ENCODE measurements around the gene TGFBR1.

TGFBR1 gene

GRCh38 chr9:99171225-99172123 is 66.6 kb downstream of the TGFBR1 start:
- Histone ChIP-seq H3K27ac (no peak overlapping the region), H3K4me3 (no peak overlapping the region), H3K36me3 (ENCODE audit: insufficient read depth, low read length) (no peaks in the 10 kb centered on the region), H3K9me3 (ENCODE audit: low read depth, low read length) (no peaks in the 10 kb centered on the region), H3K9ac (ENCODE audit: insufficient read length) (no peak overlapping the region)
- no peak for TF ChIP-seq EZH2 (IDR thresholded peaks at IDR 0.05)
- TF ChIP-seq FOXP2 (optimal IDR thresholded peaks at IDR 0.05; ENCODE audit: control extremely low read depth, extremely low read length, insufficient read depth) = no peak
- TF ChIP-seq POLR2AphosphoS5 (IDR thresholded peaks at IDR 0.05; ENCODE audit: borderline replicate concordance, low read depth, low read length) = no peak
- no peak for DNase-seq (ENCODE audit: low read depth, low spot score)

GRCh38 chr9:99172124-99173091 is 67.5 kb downstream of the TGFBR1 start:
- Histone ChIP-seq H3K4me3 (no peak overlapping the region), H3K36me3 (ENCODE audit: insufficient read depth, low read length) (no peaks in the 10 kb centered on the region), H3K9me3 (ENCODE audit: low read depth, low read length) (no peaks in the 10 kb centered on the region), H3K27ac (no peak overlapping the region), H3K9ac (ENCODE audit: insufficient read length) (no peak overlapping the region)
- no peak for DNase-seq (ENCODE audit: low read depth, low spot score)
- TF ChIP-seq FOXP2 (optimal IDR thresholded peaks at IDR 0.05; ENCODE audit: control extremely low read depth, extremely low read length, insufficient read depth) = no peak
- no peak for TF ChIP-seq EZH2 (IDR thresholded peaks at IDR 0.05)
- no peak for TF ChIP-seq POLR2AphosphoS5 (IDR thresholded peaks at IDR 0.05; ENCODE audit: borderline replicate concordance, low read depth, low read length)

- DNase-seq (ENCODE audit: low read depth, low spot score) = no peak
- TF ChIP-seq POLR2AphosphoS5 (IDR thresholded peaks at IDR 0.05; ENCODE audit: borderline replicate concordance, low read depth, low read length) (no peak), FOXP2 (optimal IDR thresholded peaks at IDR 0.05; ENCODE audit: control extremely low read depth, extremely low read length, insufficient read depth) (no peak)
- H3K9ac ChIP-seq (ENCODE audit: insufficient read length) = no peak overlapping the region
- H3K36me3 ChIP-seq (ENCODE audit: insufficient read depth, low read length) = no peaks in the 10 kb centered on the region
- H3K4me3 ChIP-seq = no peak overlapping the region
- no peaks in the 10 kb centered on the region for H3K9me3 ChIP-seq (ENCODE audit: low read depth, low read length)
- H3K27ac ChIP-seq = no peak overlapping the region
Observed at GRCh38 chr9:99173570-99174504, 68.9 kb downstream of the TGFBR1 start.

GRCh38 chr9:99176527-99177013 is 71.7 kb downstream of the TGFBR1 start:
- no peak overlapping the region for H3K9ac ChIP-seq (ENCODE audit: insufficient read length)
- no peak for DNase-seq (ENCODE audit: low read depth, low spot score)
- no peaks in the 10 kb centered on the region for H3K9me3 ChIP-seq (ENCODE audit: low read depth, low read length)
- H3K4me3 ChIP-seq = no peak overlapping the region
- TF ChIP-seq POLR2AphosphoS5 (IDR thresholded peaks at IDR 0.05; ENCODE audit: borderline replicate concordance, low read depth, low read length) = no peak
- no peak for TF ChIP-seq FOXP2 (optimal IDR thresholded peaks at IDR 0.05; ENCODE audit: control extremely low read depth, extremely low read length, insufficient read depth)
- TF ChIP-seq EZH2 (IDR thresholded peaks at IDR 0.05) = no peak
- no peaks in the 10 kb centered on the region for H3K36me3 ChIP-seq (ENCODE audit: insufficient read depth, low read length)
- no peak overlapping the region for H3K27ac ChIP-seq

GRCh38 chr9:99177576-99178366 is 72.9 kb downstream of the TGFBR1 start:
- Histone ChIP-seq H3K9me3 (ENCODE audit: low read depth, low read length) (no peaks in the 10 kb centered on the region), H3K36me3 (ENCODE audit: insufficient read depth, low read length) (no peaks in the 10 kb centered on the region), H3K4me3 (no peak overlapping the region), H3K27ac (no peak overlapping the region), H3K9ac (ENCODE audit: insufficient read length) (no peak overlapping the region)
- TF ChIP-seq EZH2 (IDR thresholded peaks at IDR 0.05) = no peak
- TF ChIP-seq FOXP2 (optimal IDR thresholded peaks at IDR 0.05; ENCODE audit: control extremely low read depth, extremely low read length, insufficient read depth) = no peak
- no peak for TF ChIP-seq POLR2AphosphoS5 (IDR thresholded peaks at IDR 0.05; ENCODE audit: borderline replicate concordance, low read depth, low read length)
- no peak for DNase-seq (ENCODE audit: low read depth, low spot score)

- H3K9me3 ChIP-seq (ENCODE audit: low read depth, low read length) = no peaks in the 10 kb centered on the region
- H3K27ac ChIP-seq = no peak overlapping the region
- no peak for TF ChIP-seq EZH2 (IDR thresholded peaks at IDR 0.05)
- TF ChIP-seq POLR2AphosphoS5 (IDR thresholded peaks at IDR 0.05; ENCODE audit: borderline replicate concordance, low read depth, low read length) = no peak
- no peak for TF ChIP-seq FOXP2 (optimal IDR thresholded peaks at IDR 0.05; ENCODE audit: control extremely low read depth, extremely low read length, insufficient read depth)
- no peak for DNase-seq (ENCODE audit: low read depth, low spot score)
- no peaks in the 10 kb centered on the region for H3K36me3 ChIP-seq (ENCODE audit: insufficient read depth, low read length)
- H3K9ac ChIP-seq (ENCODE audit: insufficient read length) = no peak overlapping the region
- H3K4me3 ChIP-seq = no peak overlapping the region
Observed at GRCh38 chr9:99178912-99179872, 74.3 kb downstream of the TGFBR1 start.
